Endodermal cell (in vitro differentiated cells): ENCODE results near the gene RPS28. TPM values are rescaled to one million over a fixed set of nuclear protein-coding genes. Genes with fewer than 3 reads are reported as not detected.

Source experiments
- DNase-seq: peaks from one replicate; pipeline ENCODE4 v3.0.0-alpha.2; 2017
- H3K27ac ChIP-seq: 2 replicates; pipeline ENCODE4 v1.5.1; 2013; ENCODE audit warnings: mild to moderate bottlenecking, low read depth, low read length, moderate library complexity
- H3K27me3 ChIP-seq: 2 replicates; pipeline ENCODE4 v1.6.1; 2013; ENCODE audit warnings: mild to moderate bottlenecking, low read length, moderate library complexity; ENCODE audit not compliant: insufficient read depth, control insufficient read depth, poor library complexity, severe bottlenecking
- H3K36me3 ChIP-seq: 2 replicates; pipeline ENCODE4 v1.7.0; 2013; ENCODE audit warnings: mild to moderate bottlenecking, low read length, moderate library complexity; ENCODE audit not compliant: control insufficient read depth, insufficient read depth
- H3K4me1 ChIP-seq: one replicate; pipeline ENCODE4 v1.7.0; 2013; ENCODE audit warnings: low read length; ENCODE audit not compliant: control insufficient read depth, insufficient read depth
- H3K4me3 ChIP-seq: 2 replicates; pipeline ENCODE4 v1.5.1; 2013; ENCODE audit warnings: mild to moderate bottlenecking, low read length, moderate library complexity
- H3K9ac ChIP-seq: 2 replicates; pipeline ENCODE4 v1.6.1; 2013; ENCODE audit warnings: mild to moderate bottlenecking, low read length, moderate library complexity; ENCODE audit not compliant: poor library complexity, severe bottlenecking; ENCODE audit errors: extremely low read depth
- H3K9me3 ChIP-seq: 2 replicates; pipeline ENCODE4 v1.6.1; 2013; ENCODE audit warnings: mild to moderate bottlenecking, low read length, moderate library complexity; ENCODE audit not compliant: control insufficient read depth
- H3K27ac Mint-ChIP-seq: 2 replicates; pipeline ENCODE4 v1.8.0; 2020; ENCODE audit warnings: mixed read lengths
- H3K27me3 Mint-ChIP-seq: 2 replicates; pipeline ENCODE4 v1.8.0; 2021; ENCODE audit warnings: mild to moderate bottlenecking, mixed read lengths; ENCODE audit not compliant: insufficient read depth
- H3K36me3 Mint-ChIP-seq: 2 replicates; pipeline ENCODE4 v1.8.0; 2020; ENCODE audit warnings: low read depth, mixed read lengths
- H3K4me1 Mint-ChIP-seq: 2 replicates; pipeline ENCODE4 v1.8.0; 2020; ENCODE audit warnings: mixed read lengths
- H3K4me3 Mint-ChIP-seq: 2 replicates; pipeline ENCODE4 v1.8.0; 2020; ENCODE audit warnings: mild to moderate bottlenecking, moderate library complexity, mixed read lengths
- H3K9me3 Mint-ChIP-seq: 2 replicates; pipeline ENCODE4 v1.8.0; 2020; ENCODE audit warnings: mild to moderate bottlenecking, mixed read lengths
- CTCF ChIP-seq: fragments of 200-600 bp; sonication (generic); conservative IDR thresholded peaks from 2 replicates; pipeline ENCODE4 v1.5.0; 2021; ENCODE audit warnings: antibody characterized with exemption, mild to moderate bottlenecking
- WGBS, 2 experiments: methylation state at CpG; one replicate each; pipeline versions ENCODE4 v1.1.5 to v1.1.7; 2013; ENCODE audit warnings: missing lambda C conversion rate in 2 of 2, mixed read lengths in 1 of 2; ENCODE audit not compliant: insufficient coverage in 1 of 2, insufficient read length in 1 of 2; 5-methylcytosine and 5-hydroxymethylcytosine counted together
- total RNA-seq, 2 donors: library from RNA; stranded (reverse); fragmentation: NEBNext Ultra II Directional in 1 of 2; extraction: Animal tissue kit (Norgen Biotek cat#: 25700) in 1 of 2; gene quantifications; 2 replicates in 1 of 2; 3 replicates in 1 of 2; pipeline ENCODE4 v1.2.1, GENCODE V29; 2021

The RPS28 gene
- total RNA-seq, 2 donors from 2014 or later, result 1,512 to 1,809 TPM

- Mint-ChIP-seq H3K27me3 (peaks cover 7% of the 10 kb centered on the region), H3K4me3 (no peak overlapping the region), H3K27ac (peak overlapping the region; percentile 48), H3K36me3 (peaks cover 37% of the 10 kb centered on the region), H3K9me3 (peaks cover 6% of the 10 kb centered on the region), H3K4me1 (peaks cover 14% of the 10 kb centered on the region)
- Histone ChIP-seq H3K4me1 (peaks cover 12% of the 10 kb centered on the region), H3K27me3 (no peaks in the 10 kb centered on the region), H3K4me3 (no peak overlapping the region), H3K27ac (peak overlapping the region; percentile 38), H3K9me3 (no peaks in the 10 kb centered on the region), H3K9ac (no peak overlapping the region), H3K36me3 (peaks cover 13% of the 10 kb centered on the region)
- no peak for TF ChIP-seq CTCF
- 93 to 95% methylated on average over 21 to 27 of the region's 28 CpGs for WGBS, 2 experiments
- no peak for DNase-seq
Observed at GRCh38 chr19:8371011-8371804, 49.9 kb downstream of the RPS28 start.

Other genes with a start within 250 kb of the RPS28 start
- 100 to 1,000 TPM; 105 to 143 TPM for gene FBN3, start 171.9 kb upstream of the RPS28 start, total RNA-seq
- 100 to 1,000 TPM in 1 of 2 donors, 10 to 100 TPM in 1; 76.9 to 105 TPM for gene CERS4, start 112.1 kb upstream of the RPS28 start, total RNA-seq
- 10 to 100 TPM; 63.4 to 72.7 TPM for gene CD320, start 13.1 kb upstream of the RPS28 start, total RNA-seq
- 10 to 100 TPM; 75.7 to 86.2 TPM for gene NDUFA7, start 121 bp upstream of the RPS28 start, total RNA-seq
- gene KANK3, start 21.8 kb downstream of the RPS28 start, total RNA-seq, result 1 to 10 TPM; 2.3 to 2.6 TPM
- gene ANGPTL4, start 42.7 kb downstream of the RPS28 start, total RNA-seq, result 10 to 100 TPM; 10.9 to 13.2 TPM
- 100 to 1,000 TPM; 137 to 146 TPM for gene RAB11B, start 68.9 kb downstream of the RPS28 start, total RNA-seq
- gene MARCHF2, start 91.8 kb downstream of the RPS28 start, total RNA-seq, result 10 to 100 TPM; 31.8 to 35.9 TPM
- gene HNRNPM, start 123.5 kb downstream of the RPS28 start, total RNA-seq, result 100 to 1,000 TPM; 271 to 370 TPM
- gene PRAM1, start 181.1 kb downstream of the RPS28 start, total RNA-seq, result 1 to 10 TPM in 1 of 2 donors, under 1 TPM in 1; 0.40 to 1.9 TPM
- 10 to 100 TPM; 22.6 to 23.7 TPM for gene ZNF414, start 192.7 kb downstream of the RPS28 start, total RNA-seq